HG02970 (cell line): ENCODE data around the gene PPM1M.

Source experiments
- ATAC-seq: cut with Tn5 transposase; IDR thresholded peaks from one replicate; pipeline ENCODE4 v1.9.1; 2021; ENCODE audit warnings: mild to moderate bottlenecking, moderate library complexity, moderate number of reproducible peaks; ENCODE audit not compliant: unreplicated experiment, low FRiP score

PPM1M gene

DNA sequence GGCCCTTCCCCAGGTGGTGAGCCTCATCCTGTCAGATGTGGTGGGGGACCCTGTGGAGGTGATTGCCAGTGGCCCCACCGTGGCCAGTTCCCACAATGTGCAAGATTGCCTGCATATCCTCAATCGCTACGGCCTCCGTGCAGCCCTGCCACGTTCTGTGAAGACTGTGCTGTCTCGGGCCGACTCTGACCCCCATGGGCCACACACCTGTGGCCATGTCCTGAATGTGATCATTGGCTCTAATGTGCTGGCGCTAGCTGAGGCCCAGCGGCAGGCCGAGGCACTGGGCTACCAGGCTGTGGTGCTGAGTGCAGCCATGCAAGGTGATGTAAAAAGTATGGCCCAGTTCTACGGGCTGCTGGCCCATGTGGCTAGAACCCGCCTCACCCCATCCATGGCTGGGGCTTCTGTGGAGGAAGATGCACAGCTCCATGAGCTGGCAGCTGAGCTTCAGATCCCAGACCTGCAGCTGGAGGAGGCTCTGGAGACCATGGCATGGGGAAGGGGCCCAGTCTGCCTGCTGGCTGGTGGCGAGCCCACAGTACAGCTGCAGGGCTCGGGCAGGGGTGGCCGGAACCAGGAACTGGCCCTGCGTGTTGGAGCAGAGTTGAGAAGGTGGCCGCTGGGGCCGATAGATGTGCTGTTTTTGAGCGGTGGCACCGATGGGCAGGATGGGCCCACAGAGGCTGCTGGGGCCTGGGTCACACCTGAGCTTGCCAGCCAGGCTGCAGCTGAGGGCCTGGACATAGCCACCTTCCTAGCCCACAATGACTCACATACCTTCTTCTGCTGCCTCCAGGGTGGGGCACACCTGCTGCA lies 46.9 kb downstream of the PPM1M start:
- ATAC-seq = no peak

DNA sequence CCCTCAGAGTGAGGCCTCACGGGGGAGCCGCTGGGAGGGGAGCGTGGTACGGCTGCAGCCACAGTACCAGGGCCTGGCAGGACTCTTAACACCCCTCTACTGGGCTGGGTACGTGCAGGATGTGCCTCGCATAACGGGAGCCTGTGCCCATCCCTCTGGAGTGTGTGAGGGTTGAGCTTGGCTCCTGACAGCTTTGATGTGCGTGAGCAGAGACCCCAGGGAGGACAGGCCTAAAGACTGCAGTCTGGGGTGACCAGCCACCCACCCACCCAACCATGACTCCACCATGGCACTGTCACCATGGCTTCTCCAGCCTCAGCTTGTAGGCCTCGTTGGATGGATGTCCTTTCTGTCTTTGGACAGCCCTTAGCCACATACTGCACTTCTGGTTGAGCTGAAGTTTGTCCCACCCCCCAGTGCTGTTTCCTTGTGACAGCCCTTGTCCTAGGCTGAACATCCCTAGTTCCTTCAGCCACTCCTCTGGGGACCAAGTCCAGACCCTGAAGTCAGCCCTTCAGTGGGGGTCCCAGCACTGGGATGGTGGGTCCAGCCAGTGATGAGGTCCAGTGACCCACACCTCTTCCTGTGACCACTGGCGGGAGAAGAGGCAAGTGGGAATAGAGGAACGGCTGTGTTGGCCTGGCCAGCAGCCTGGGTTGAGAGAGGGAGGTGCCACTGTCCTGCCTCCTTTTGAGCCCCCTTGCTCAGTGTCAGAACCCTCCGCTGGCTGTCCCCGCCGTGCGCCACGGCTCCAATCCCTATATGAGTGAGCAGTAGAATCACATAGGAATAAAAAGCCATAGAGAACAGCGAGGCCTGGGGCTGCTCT lies 48.1 kb downstream of the PPM1M start:
- no peak for ATAC-seq

DNA sequence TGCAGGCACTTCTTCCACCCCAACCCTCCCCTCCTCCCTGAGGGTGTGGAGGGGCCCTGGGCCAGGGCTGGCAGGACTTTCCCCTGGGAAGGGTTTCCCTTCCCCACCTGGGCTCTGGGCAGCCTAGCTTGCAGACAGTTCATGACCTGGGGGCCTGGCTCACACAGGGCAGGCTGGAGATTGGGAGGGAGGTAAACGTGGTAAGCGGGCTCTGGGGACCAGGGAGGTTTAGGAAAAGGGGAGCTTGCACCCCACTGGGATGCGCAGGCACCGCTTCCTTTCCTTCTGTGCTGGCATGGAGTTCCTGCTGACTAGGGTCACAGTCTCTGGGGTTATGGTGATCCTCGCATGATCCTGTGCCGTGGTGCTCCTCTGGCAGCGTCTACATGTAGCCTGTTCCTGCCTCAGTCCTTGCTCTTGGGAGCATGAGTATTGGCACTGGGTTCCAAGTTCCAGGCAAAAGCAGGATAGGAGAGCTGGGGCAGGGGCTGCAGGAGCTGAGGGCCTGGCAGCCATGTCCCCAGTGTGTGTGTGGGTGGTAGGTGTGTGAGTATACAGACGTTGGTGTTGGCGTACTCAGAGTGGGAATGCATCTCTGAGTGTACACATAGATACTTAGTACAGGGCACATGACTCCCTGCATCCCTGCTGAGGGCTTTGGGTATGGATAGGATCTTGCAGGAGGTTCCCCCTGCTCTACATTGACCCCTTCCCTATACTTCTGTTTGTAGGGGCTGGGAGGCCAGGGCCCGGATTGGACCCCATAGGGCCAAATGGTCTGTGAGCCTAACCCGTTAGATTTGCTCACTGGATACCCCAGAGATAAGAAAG lies 49.0 kb downstream of the PPM1M start:
- no peak for ATAC-seq

DNA sequence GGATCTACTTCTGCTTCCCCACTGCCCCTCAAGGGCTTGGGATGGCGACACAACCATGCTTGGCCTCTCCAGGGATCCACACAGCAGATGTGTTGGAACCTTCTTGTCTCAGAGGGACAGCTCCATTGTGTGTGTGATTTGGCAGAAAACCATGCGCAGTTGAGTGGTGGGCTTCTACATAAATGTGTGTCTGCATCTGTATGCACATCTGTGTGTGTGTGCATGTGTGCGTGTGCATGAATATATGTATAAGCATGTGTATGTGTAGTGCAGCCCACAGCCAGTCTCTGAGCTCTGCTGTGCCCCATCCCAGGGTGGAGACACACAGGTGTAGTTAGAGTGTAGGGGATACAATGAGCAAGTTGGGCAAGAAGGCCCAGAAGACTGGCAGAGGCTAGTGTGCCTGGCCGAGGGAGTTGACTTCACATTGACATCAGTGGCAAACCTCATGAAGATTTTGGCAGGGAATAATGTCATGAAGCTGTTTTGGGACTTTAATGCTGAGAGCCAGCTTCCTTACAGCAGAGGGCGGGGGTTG lies 50.2 kb downstream of the PPM1M start:
- ATAC-seq = no peak

DNA sequence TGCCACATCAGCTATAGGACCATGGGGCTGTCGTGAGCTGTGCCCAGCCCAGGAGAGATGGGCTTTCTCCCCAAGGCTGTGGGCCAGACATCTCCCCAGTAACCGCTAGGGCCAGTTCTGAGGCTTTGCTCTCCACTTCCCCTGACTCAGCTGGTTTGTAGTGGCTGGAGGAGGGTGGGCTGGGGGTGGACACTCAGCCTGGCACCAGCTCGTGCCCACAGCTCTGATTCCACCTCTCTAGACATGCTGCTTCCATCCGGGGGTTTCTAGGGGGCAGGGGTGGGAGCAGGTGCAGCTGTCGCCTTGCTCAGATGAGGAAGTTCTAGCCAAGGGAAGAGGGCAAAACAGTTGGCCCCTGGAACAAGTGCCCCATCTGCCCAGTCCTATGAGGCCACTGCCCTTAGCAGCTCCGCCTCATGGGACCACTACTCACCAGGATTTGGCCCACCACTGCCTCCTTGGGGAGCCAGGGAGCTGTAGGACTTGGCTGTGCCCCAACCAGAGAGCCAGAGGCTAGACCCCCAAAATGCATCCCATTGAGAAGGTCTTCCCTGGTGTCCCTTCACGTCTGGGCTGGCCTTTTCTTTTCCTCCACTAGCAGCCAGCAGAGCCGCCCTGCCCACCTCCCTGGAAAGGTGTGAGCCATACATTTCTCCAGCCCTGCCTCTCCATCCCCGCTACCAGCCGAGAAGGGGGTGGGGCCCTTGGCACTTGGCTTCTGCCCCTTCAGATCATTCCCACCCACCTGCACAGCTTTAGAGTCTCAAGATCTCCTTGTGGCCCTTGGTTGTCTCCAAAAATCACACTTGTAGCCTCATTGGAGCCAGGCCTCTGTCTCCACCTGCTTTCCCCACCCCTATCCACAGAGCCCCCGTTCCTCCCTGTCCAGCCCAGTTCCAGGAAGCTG lies 51.9 kb downstream of the PPM1M start:
- no peak for ATAC-seq

DNA sequence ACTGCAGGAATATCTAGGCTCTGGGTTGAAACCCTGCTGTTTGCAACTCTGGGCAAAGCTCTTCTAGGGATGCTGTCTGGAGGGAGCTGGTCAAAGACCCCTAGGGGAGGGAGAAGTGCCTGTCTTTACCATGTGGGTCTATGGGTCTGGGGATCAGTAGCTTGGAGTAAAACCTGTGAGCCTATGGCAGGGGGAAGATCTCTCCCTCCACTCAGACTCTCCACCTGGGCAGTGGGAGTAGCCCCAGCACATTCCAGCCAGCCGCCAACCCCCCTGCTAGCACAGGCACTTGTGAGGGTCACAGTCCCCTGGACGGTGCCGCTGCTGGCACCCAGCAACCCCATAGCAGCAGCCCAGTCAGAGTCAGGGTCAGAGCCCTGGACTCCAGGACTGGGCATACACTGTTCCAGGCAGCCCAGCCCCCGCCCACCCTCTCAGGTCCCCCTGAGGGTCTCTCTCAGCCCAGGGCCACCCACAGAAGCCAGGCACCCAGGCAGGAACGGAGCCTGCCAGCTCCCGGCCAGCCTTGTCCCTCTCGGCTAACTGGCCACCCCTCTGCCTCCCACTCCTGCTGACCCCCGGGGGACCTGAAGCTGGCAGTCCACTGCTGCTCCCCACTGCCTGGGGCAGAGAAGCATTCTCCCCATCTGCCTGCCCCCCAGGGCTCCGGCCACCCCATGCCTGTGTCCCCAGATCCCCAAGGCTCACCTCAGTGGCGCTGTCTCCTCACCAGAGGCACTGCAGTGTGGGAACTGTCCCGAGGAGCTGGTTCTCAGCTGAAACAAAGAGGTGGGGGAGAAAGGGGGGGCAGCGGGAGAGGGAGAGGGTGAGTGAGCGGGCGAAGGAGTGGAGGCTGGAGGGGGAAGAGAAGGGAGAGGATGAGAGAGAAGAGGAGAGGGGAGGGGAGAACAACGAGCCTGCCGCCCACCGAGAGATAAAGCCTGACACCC lies 52.9 kb downstream of the PPM1M start:
- ATAC-seq = no peak

DNA sequence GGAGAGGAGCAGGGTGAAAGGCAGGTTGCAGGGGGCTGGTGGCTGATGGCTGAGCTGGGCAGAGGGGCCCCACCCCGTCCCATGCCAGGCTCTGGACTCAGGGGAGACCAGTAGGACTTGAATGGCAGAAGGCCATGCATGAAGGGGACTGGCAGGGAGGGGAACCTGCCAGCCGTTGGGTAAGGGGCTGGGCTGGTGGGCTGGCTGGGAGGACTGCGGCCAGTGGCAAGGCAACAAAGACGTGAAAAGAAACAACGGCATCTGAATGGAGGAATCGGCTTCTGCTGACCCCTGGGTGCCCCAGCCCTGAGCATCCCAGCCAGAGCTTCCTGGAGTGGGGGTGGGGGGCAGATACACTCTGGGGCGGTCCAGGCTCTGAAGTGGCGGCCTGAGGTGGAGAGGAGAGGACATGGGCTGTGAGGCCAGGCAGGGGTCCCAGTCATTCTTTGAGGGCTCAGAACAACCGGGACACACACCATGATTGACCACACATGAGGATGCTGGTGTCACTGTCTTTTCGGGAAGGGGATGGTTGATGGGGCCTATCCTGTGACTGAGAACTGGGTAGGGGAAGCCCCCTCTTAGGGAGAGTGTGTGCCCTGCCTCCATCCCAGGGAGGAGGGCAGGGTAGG lies 53.8 kb downstream of the PPM1M start:
- ATAC-seq = no peak
